ENCODE measurements around the gene CPNE2. TPM values are rescaled to one million over a fixed set of nuclear protein-coding genes. Genes with fewer than 3 reads are reported as not detected.

Gene CPNE2
- polyA plus RNA-seq, 2 of the 4 experiments (the other 2 are of a cell fraction), result 36.7 TPM

DNA sequence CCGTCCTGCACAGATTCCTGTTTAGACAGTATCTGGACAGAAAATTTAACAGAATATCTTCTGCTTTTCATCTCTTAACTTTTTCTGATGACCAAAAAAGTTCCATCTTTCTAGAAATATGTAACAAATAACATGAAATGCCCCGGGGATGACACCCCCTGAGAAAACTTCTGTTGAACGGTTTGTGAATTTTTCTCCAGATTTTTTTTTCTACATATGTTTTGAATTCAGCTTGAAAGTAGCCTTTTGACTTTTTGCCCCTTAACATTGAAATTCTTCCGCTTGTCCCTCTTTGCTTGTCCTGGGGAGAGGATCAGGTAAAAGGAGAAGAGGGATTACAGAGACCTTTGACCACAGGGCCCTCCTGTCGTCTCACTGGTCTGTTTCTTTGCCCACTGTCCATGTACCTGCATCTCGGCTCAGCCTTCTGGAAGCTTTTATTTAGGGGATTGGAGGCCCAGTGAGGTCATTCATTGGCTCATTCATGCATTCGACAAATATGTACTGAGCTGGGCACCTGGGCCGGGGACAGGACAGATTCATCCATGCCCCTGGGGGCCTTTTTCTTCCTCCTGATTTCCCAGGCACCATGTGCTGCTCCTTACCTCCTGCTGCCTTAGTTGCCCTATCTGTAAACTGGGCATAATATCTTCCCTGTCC, 19.6 kb upstream of the CPNE2 start:
- Histone ChIP-seq H3K27ac (no peak overlapping the region), H3K4me2 (no peak overlapping the region; the same call in 2 of the 3 replicates), H3K9me3 (no peaks in the 10 kb centered on the region), H3K4me1 (peaks cover 18% of the 10 kb centered on the region), H3K4me3 (no peak overlapping the region)
- CTCF ChIA-PET, result interaction anchor here (0.6 to 3.4 kb wide), 6 partner anchors 11 to 106 kb away, joined by 3 to 31 read pairs (median 3); partner anchors contain the start of genes CPNE2 and NLRC5
- TF ChIP-seq HOXA7 (CRISPR knock-in tag; IDR thresholded peaks at IDR 0.05) (no peak), MAZ (IDR thresholded peaks at IDR 0.05; ENCODE audit: borderline replicate concordance, low read depth, low read length) (no peak), EHF (CRISPR knock-in tag; IDR thresholded peaks at IDR 0.05) (no peak), NR3C1 (IDR thresholded peaks at IDR 0.05) (no peak), HOXB13 (CRISPR knock-in tag; IDR thresholded peaks at IDR 0.05; ENCODE audit: low read depth) (no peak), RARB (CRISPR knock-in tag; IDR thresholded peaks at IDR 0.05) (no peak)
- TF ChIP-seq, protein P1, sequence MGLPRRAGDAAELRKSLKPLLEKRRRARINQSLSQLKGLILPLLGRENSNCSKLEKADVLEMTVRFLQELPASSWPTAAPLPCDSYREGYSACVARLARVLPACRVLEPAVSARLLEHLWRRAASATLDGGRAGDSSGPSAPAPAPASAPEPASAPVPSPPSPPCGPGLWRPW (IDR thresholded peaks at IDR 0.05), result no peak
- WGBS (ENCODE audit: missing lambda C conversion rate), result 54% methylated on average over 8 of the region's 8 CpGs
- POLR2A ChIA-PET, result no interaction called here
- no peak for FAIRE-seq
- ATAC-seq, result no peak
- DNase-seq (ENCODE audit: low read depth in 1 of 2, low spot score in 1 of 2), result no peak

DNA sequence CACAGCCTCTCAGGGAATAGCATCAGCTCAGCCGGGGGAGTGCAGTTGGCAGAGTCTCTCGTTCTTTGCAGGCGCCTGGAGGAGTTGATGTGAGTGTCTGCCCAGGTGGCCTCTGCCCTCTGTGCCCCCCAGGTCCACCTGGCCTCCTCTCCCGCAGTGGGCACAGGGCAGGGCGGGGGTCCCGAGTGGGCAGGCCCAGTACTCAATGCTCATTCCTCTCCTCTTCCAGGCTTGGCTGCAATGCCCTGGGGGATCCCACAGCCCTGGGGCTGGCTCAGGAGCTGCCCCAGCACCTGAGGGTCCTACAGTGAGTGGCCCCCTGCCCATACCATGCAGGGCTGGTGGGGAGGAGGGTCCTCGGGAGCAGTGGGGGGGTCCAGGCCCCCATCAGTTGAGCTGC, 14.7 kb upstream of the CPNE2 start:
- Histone ChIP-seq H3K4me1 (peaks cover 1% of the 10 kb centered on the region; the same call in 1 of the 3 replicates), H3K9me3 (no peaks in the 10 kb centered on the region), H3K4me3 (no peak overlapping the region), H3K4me2 (no peak overlapping the region), H3K27ac (no peak overlapping the region)
- 53% methylated on average over 3 of the region's 7 CpGs for WGBS (ENCODE audit: missing lambda C conversion rate)
- no peak for TF ChIP-seq NR3C1 (IDR thresholded peaks at IDR 0.05)
- TF ChIP-seq, protein P2, sequence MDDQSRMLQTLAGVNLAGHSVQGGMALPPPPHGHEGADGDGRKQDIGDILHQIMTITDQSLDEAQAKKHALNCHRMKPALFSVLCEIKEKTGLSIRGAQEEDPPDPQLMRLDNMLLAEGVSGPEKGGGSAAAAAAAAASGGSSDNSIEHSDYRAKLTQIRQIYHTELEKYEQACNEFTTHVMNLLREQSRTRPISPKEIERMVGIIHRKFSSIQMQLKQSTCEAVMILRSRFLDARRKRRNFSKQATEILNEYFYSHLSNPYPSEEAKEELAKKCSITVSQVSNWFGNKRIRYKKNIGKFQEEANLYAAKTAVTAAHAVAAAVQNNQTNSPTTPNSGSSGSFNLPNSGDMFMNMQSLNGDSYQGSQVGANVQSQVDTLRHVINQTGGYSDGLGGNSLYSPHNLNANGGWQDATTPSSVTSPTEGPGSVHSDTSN (IDR thresholded peaks at IDR 0.05), result no peak
- POLR2A ChIA-PET, result no interaction called here
- no peak for FAIRE-seq
- ATAC-seq, result no peak
- CTCF ChIA-PET, result interaction anchor here (0.8 to 10.5 kb wide), 5 partner anchors 8 to 340 kb away, joined by 3 to 101 read pairs (median 5); partner anchors contain the start of gene CPNE2
- DNase-seq (ENCODE audit: low read depth in 1 of 2, low spot score in 1 of 2), result no peak

DNA sequence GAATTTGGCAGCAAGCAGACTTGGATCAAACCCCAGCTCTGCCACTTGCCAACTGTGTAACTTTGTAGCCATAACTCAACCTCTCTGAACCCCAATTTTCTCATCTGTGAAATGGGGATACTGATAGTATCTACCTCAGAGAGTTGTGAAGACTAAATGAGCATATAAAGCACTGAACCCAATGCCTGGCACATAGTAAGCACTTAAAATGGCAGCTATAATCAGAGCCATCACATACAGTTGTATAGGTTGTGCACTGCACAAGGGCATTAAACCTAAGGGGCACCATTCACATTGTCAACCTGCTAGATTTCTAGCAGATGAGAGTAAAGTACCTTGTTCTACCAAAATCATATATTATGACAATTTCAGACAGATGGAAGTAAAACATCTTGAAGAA, 10.6 kb upstream of the CPNE2 start:
- Histone ChIP-seq H3K27ac (no peak overlapping the region), H3K4me1 (no peaks in the 10 kb centered on the region), H3K4me3 (no peak overlapping the region), H3K4me2 (no peak overlapping the region), H3K9me3 (no peaks in the 10 kb centered on the region)
- ChIA-PET POLR2A (no interaction called here), CTCF (interaction anchor here (0.5 to 10.5 kb wide), 4 partner anchors 12 to 1008 kb away, joined by 3 to 101 read pairs (median 4); partner anchors contain the start of gene CPNE2)
- ATAC-seq, result no peak
- FAIRE-seq, result no peak
- no peak for DNase-seq (ENCODE audit: low read depth in 1 of 2, low spot score in 1 of 2)
- no peak for TF ChIP-seq HOXB13 (CRISPR knock-in tag; IDR thresholded peaks at IDR 0.05; ENCODE audit: low read depth)
- no peak for TF ChIP-seq JUN (IDR thresholded peaks at IDR 0.05)
- TF ChIP-seq JUNB (IDR thresholded peaks at IDR 0.05), result no peak
- TF ChIP-seq SMC3 (IDR thresholded peaks at IDR 0.05), result no peak
- TF ChIP-seq GATA3 (IDR thresholded peaks at IDR 0.05; ENCODE audit: borderline replicate concordance), result no peak
- TF ChIP-seq TP53 (CRISPR knock-in tag; IDR thresholded peaks at IDR 0.05), result no peak
- no peak for TF ChIP-seq TFCP2L1 (CRISPR knock-in tag; IDR thresholded peaks at IDR 0.05)
- TF ChIP-seq, protein P3, sequence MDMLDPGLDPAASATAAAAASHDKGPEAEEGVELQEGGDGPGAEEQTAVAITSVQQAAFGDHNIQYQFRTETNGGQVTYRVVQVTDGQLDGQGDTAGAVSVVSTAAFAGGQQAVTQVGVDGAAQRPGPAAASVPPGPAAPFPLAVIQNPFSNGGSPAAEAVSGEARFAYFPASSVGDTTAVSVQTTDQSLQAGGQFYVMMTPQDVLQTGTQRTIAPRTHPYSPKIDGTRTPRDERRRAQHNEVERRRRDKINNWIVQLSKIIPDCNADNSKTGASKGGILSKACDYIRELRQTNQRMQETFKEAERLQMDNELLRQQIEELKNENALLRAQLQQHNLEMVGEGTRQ (IDR thresholded peaks at IDR 0.05), result no peak
- TF ChIP-seq, protein P4, sequence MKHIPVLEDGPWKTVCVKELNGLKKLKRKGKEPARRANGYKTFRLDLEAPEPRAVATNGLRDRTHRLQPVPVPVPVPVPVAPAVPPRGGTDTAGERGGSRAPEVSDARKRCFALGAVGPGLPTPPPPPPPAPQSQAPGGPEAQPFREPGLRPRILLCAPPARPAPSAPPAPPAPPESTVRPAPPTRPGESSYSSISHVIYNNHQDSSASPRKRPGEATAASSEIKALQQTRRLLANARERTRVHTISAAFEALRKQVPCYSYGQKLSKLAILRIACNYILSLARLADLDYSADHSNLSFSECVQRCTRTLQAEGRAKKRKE (CRISPR knock-in tag; IDR thresholded peaks at IDR 0.05; ENCODE audit: low read depth), result no peak
- TF ChIP-seq, protein P5, sequence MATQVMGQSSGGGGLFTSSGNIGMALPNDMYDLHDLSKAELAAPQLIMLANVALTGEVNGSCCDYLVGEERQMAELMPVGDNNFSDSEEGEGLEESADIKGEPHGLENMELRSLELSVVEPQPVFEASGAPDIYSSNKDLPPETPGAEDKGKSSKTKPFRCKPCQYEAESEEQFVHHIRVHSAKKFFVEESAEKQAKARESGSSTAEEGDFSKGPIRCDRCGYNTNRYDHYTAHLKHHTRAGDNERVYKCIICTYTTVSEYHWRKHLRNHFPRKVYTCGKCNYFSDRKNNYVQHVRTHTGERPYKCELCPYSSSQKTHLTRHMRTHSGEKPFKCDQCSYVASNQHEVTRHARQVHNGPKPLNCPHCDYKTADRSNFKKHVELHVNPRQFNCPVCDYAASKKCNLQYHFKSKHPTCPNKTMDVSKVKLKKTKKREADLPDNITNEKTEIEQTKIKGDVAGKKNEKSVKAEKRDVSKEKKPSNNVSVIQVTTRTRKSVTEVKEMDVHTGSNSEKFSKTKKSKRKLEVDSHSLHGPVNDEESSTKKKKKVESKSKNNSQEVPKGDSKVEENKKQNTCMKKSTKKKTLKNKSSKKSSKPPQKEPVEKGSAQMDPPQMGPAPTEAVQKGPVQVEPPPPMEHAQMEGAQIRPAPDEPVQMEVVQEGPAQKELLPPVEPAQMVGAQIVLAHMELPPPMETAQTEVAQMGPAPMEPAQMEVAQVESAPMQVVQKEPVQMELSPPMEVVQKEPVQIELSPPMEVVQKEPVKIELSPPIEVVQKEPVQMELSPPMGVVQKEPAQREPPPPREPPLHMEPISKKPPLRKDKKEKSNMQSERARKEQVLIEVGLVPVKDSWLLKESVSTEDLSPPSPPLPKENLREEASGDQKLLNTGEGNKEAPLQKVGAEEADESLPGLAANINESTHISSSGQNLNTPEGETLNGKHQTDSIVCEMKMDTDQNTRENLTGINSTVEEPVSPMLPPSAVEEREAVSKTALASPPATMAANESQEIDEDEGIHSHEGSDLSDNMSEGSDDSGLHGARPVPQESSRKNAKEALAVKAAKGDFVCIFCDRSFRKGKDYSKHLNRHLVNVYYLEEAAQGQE (IDR thresholded peaks at IDR 0.05), result no peak
- TF ChIP-seq RFX5 (IDR thresholded peaks at IDR 0.05), result no peak
- TF ChIP-seq EP300 (IDR thresholded peaks at IDR 0.05), result no peak
- no peak for TF ChIP-seq RCOR1 (IDR thresholded peaks at IDR 0.05; ENCODE audit: low read depth, low read length)
- no peak for TF ChIP-seq KDM1A (IDR thresholded peaks at IDR 0.05; ENCODE audit: low read depth)
- TF ChIP-seq NR3C1 (IDR thresholded peaks at IDR 0.05), result no peak

Data from A549 (cell line).